Measurements from ENCODE around the gene KIAA0586. TPM values are rescaled to one million over a fixed set of nuclear protein-coding genes. Genes with fewer than 3 reads are reported as not detected.

KIAA0586 gene
- total and polyA plus RNA-seq, 2 of the 13 experiments (the other 11 are each of a cell fraction or from before 2014, with no cell fraction given): 12.6 to 25.2 TPM

- TF ChIP-seq CSRNP1 (CRISPR knock-in tag; IDR thresholded peaks at IDR 0.05) (0 out of 2 replicates have a peak, but pooled peaks have one; percentile 52), HHEX (CRISPR knock-in tag; IDR thresholded peaks at IDR 0.05) (peak; percentile 15; the same call in 1 of the 2 replicates), JUN (CRISPR knock-in tag; IDR thresholded peaks at IDR 0.05) (0 out of 2 replicates have a peak, but pooled peaks have one; percentile 44), MXI1 (IDR thresholded peaks at IDR 0.05; ENCODE audit: borderline replicate concordance, low read depth, low read length) (peak; percentile 80; the same call in 1 of the 3 replicates), KLF11 (CRISPR knock-in tag; IDR thresholded peaks at IDR 0.05) (peak; percentile 41; the same call in 1 of the 2 replicates), YEATS2 (CRISPR knock-in tag; IDR thresholded peaks at IDR 0.05; ENCODE audit: borderline replicate concordance) (peak; percentile 83), ZNF710 (CRISPR knock-in tag; IDR thresholded peaks at IDR 0.05; ENCODE audit: borderline replicate concordance) (peak; percentile 29; the same call in 1 of the 2 replicates), DMAP1 (CRISPR knock-in tag; IDR thresholded peaks at IDR 0.05) (peak; percentile 88), STAT5B (CRISPR knock-in tag; IDR thresholded peaks at IDR 0.05) (no peak), HOXA3 (CRISPR knock-in tag; IDR thresholded peaks at IDR 0.05) (peak; percentile 42; the same call in 1 of the 2 replicates), ZNF24 (IDR thresholded peaks at IDR 0.05) (peak; percentile 84), HMGXB4 (CRISPR knock-in tag; IDR thresholded peaks at IDR 0.05; ENCODE audit: borderline replicate concordance in 1 of 2, low read depth in 1 of 2) (peak; percentile 70 to 76; a peak in 3 of 4 replicates), ZNF777 (CRISPR knock-in tag; IDR thresholded peaks at IDR 0.05) (peak; percentile 76), HES4 (CRISPR knock-in tag; IDR thresholded peaks at IDR 0.05; ENCODE audit: borderline replicate concordance) (no peak; the same call in 1 of the 2 replicates), ZFP36L2 (CRISPR knock-in tag; IDR thresholded peaks at IDR 0.05) (no peak), ZBTB2 (CRISPR knock-in tag; IDR thresholded peaks at IDR 0.05; ENCODE audit: low read depth) (0 out of 2 replicates have a peak, but pooled peaks have one; percentile 20), GTF2F1 (IDR thresholded peaks at IDR 0.05; ENCODE audit: low read length) (no peak), ZBTB3 (CRISPR knock-in tag; IDR thresholded peaks at IDR 0.05; ENCODE audit: borderline replicate concordance, low read depth) (no peak), THAP11 (CRISPR knock-in tag; IDR thresholded peaks at IDR 0.05) (peak; percentile 92), CBFB (CRISPR knock-in tag; IDR thresholded peaks at IDR 0.05) (0 out of 2 replicates have a peak, but pooled peaks have one; percentile 23), HDAC1 (CRISPR knock-in tag; IDR thresholded peaks at IDR 0.05) (peak; percentile 83), PAWR (CRISPR knock-in tag; IDR thresholded peaks at IDR 0.05; ENCODE audit: borderline replicate concordance) (no peak)
Measured at GRCh38 chr14:58427281-58428117, at the start of gene KIAA0586, which contains the start of gene TIMM9 (continued).

Measured in HepG2 (cell line).